HG02885 (cell line): ENCODE results near the gene PLEKHA4.
"Not testable (repeated sequence)": the region's sequence is repeated elsewhere in the genome, so short reads cannot be mapped to it uniquely, and the experiment has no call there.

Experiments used
- ATAC-seq: cut with Tn5 transposase; IDR thresholded peaks from one replicate; pipeline ENCODE4 v1.9.1; 2021; ENCODE audit warnings: mild to moderate bottlenecking; ENCODE audit not compliant: unreplicated experiment, poor library complexity

The PLEKHA4 gene

GRCh38 chr19:48890551-48890950 lies 22.1 kb upstream of the PLEKHA4 start:
- no peak for ATAC-seq

- ATAC-seq, result not testable (repeated sequence)
Observed at GRCh38 chr19:48889496-48889895, 21.1 kb upstream of the PLEKHA4 start.

- ATAC-seq, result no peak
Observed at GRCh38 chr19:48887861-48888612, 19.6 kb upstream of the PLEKHA4 start.

DNA sequence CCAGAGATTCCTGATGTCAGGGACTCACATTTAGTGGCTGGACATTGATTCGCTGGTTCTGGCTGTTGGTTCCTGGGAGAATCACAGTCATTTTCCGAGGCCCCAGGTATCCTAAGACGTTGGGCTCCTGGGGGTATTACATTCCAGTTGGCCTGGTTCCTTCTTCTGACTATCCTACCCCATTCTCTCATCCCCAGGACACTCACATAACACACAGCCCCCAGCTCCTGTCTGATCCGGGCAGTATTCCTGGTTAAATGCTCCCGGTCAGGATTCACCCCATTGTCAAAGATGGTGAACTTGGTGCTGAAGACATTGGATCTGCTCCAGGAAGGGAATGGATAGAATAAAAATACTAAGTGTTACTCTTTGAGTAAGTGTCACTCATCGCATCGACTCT lies 15.3 kb upstream of the PLEKHA4 start:
- no peak for ATAC-seq

- ATAC-seq, result no peak
Observed at GRCh38 chr19:48881741-48882657, 13.6 kb upstream of the PLEKHA4 start.

DNA sequence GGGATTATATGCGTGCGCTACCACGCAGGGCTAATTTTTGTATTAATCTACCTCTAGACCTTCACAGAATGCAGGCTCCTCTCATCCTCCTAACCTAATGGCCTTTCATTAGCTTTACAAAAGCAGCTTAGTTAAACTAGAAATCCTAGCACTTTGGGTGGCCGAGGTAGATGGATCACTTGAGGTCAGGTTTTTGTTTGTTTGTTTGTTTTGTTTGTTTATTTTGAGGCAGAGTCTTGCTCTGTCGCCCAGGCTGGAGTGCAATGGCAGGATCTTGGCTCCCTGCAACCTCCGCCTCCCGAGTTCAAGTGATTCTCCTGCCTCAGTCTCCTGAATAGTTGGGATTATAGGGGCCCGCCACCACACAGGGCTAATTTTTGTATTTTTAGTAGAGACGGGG lies 11.3 kb upstream of the PLEKHA4 start:
- not testable (repeated sequence) for ATAC-seq

GRCh38 chr19:48879025-48879637 lies 10.7 kb upstream of the PLEKHA4 start:
- ATAC-seq, result no peak

DNA sequence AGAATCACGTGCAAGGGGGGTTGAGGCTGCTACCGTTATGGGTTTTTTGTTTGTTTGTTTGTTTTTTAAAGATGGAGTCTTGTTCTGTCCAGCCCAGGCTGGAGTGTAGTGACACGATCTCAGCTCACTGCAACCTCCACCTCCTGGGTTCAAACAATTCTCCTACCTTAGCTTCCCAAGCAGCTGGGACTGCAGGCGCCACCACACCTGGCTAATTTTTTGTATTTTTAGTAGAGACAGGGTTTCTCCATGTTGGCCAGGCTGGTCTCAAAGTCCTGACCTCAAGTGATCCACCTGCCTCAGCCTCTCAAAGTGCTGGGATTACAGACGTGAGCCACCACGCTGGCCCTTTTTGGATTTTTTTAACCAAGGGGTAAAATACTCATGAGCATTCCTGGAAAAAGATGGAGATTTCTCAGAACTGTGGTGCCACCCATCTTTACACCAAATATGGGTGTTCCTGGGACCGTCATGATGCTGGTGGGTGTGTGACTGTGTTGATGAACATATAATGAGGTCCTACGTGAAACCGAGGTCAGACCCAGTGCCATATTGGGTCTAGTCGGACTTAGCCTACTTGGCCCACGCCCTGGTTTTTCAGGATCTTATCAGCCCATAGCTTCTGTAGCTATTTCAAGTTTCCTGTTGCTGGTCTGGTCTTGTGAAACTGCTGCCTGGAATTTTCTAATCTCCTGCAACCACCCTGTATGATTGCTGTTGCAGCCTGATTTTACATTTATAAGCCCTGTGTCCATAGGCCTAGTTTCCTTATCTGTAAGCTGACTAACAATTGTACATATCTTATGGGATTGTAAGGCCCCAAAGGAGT lies 10.0 kb upstream of the PLEKHA4 start:
- ATAC-seq, result no peak

DNA sequence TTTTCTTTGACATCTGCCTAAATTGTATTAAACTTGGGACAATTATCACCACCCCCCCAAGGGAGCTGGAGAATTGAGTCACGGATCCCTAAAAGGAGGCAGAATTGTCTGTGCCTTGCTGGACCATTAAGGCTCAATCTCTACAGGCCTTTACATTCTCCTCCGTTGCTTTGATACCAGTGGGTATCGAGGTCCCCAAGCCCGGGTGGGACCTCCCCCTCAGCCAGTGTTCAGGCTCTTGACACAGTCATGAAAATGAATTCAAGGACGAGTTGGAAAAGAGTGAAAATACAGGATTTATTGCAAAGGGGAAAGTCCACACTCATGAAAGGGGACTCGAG lies 9.4 kb upstream of the PLEKHA4 start:
- ATAC-seq, result no peak

- not testable (repeated sequence) for ATAC-seq
Observed at GRCh38 chr19:48876043-48876981, 7.9 kb upstream of the PLEKHA4 start.

DNA sequence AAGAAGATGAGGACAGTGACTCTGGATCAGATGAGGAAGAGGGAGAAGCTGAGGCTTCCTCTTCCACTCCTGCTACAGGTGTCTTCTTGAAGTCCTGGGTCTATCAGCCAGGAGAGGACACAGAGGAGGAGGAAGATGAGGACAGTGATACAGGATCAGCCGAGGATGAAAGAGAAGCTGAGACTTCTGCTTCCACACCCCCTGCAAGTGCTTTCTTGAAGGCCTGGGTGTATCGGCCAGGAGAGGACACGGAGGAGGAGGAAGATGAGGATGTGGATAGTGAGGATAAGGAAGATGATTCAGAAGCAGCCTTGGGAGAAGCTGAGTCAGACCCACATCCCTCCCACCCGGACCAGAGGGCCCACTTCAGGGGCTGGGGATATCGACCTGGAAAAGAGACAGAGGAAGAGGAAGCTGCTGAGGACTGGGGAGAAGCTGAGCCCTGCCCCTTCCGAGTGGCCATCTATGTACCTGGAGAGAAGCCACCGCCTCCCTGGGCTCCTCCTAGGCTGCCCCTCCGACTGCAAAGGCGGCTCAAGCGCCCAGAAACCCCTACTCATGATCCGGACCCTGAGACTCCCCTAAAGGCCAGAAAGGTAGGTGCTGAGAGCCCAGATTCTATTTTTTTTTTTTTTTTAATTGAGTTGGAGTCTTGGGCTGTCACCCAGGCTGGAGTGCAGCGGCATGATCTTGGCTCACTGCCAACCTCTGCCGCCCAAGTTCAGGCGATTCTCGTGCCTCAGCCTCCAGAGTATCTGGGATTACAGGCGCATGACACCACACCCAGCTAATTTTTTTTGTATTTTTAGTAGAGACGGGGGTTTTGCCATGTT lies 6.1 kb upstream of the PLEKHA4 start:
- no peak for ATAC-seq

- no peak for ATAC-seq
Observed at GRCh38 chr19:48873476-48874302, 5.3 kb upstream of the PLEKHA4 start.

DNA sequence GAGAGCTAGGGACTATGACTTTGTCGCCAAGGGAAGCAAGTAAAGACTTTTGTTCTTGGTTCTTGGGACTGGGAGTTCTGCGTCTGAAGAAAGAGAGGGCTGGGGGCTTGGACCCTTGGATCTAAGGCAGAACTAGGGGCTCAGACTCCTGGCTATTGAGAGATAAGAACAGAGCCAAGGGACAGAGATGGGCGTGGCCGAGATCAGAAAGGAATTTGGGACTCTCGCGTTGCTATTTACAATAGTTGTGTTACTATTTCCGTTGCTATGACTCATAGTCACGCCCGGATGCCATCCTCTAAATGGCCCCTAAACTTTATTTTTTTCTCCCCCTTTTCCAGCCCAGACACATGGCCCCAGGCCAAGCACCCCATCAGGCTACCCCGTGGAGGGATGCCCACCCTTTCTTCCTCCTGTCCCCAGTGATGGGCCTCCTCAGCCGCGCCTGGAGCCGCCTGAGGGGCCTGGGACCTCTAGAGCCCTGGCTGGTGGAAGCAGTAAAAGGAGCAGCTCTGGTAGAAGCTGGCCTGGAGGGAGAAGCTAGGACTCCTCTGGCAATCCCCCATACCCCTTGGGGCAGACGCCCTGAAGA lies 4.6 kb upstream of the PLEKHA4 start:
- ATAC-seq, result peak; percentile 34

GRCh38 chr19:48872182-48872883 lies 3.9 kb upstream of the PLEKHA4 start, which contains the start of gene PPP1R15A:
Gene PPP1R15A (plus strand): TSS chr19:48872421. CDS start chr19:48873234, 813 bp downstream.
- ATAC-seq, result peak; percentile 53

DNA sequence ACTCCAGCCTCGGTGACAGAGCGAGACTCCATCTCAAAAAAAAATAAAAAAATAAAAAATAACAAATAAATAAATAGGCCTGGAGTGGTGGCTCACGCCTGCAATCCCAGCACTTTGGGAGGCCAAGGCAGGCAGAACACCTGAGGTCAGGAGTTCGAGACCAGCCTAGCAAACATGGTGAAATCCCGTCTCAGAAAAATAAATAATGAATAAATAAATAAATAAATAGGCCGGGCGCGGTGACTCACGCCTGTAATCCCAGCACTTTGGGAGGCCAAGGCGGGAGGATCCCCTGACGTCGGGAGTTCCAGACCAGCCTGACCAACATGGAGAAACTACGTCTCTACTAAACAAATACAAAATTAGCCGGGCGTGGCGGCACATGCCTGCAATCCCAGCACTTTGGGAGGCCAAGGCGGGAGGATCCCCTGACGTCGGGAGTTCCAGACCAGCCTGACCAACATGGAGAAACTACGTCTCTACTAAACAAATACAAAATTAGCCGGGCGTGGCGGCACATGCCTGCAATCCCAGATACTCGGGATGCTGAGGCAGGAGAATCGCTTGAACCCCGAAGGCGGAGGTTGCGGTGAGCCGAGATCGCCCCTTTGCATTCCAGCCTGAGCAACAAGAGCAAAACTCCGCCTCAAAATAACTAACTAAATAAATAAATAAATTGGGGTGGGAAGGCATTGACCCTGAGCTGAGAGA lies 3.2 kb upstream of the PLEKHA4 start:
- not testable (repeated sequence) for ATAC-seq

GRCh38 chr19:48870048-48870447 lies 1.6 kb upstream of the PLEKHA4 start:
- ATAC-seq, result no peak
